HCT116 (cell line): ENCODE data around the gene NDRG3. TPM values are rescaled to one million over a fixed set of nuclear protein-coding genes. Genes with fewer than 3 reads are reported as not detected.

ENCODE experiments used
- ATAC-seq: fragments of 200-7000 bp; cut with Tn5 transposase; 2 replicates; pipeline ENCODE4 v1.9.1; 2020; ENCODE audit warnings: mild to moderate bottlenecking, moderate library complexity
- BruUV-seq: library from RNA; stranded (reverse); fragments of 400-500 nt; replicated peaks from 2 replicates; lab custom pipeline; 2021; lab: Mats Ljungman, UMichigan
- CTCF ChIA-PET: fragments of 300-600 bp; sonication (Branson Sonifier 250); formaldehyde crosslinking; loops from one replicate; lab custom pipeline; 2021; ENCODE audit warnings: antibody characterized with exemption; lab: Charles Lee
- POLR2A ChIA-PET: fragments of 300-600, 350-600 bp; sonication (Branson Sonifier 250); formaldehyde crosslinking; loops from one replicate; lab custom pipeline; 2021; ENCODE audit warnings: antibody characterized with exemption; lab: Charles Lee
- RAD21 ChIA-PET, 2 experiments: fragments of 300-600 bp; sonication (Branson Sonifier 250); formaldehyde crosslinking; loops; one replicate each; lab custom pipeline; 2023; ENCODE audit warnings: low total read pairs in 2 of 2; ENCODE audit not compliant: uncharacterized antibody in 2 of 2, unreplicated experiment in 2 of 2, low non-redundant PET in 1 of 2; lab: Charles Lee
- DNase-seq: peaks from one replicate; pipeline ENCODE4 v3.0.0-alpha.2; 2010; ENCODE audit warnings: low read depth, low spot score
- H2AFZ ChIP-seq: fragments of 200-600 bp; shearing (Covaris generic), sonication (generic); 2 replicates; pipeline ENCODE4 v1.6.1; 2017; ENCODE audit warnings: low read depth, mixed run types, mixed read lengths, antibody characterized with exemption, low read length; ENCODE audit not compliant: poor library complexity, severe bottlenecking
- H3K27ac ChIP-seq: 2 replicates; pipeline ENCODE4 v1.5.1; 2012; ENCODE audit warnings: low read depth, low read length
- H3K27me3 ChIP-seq: fragments of 200-600 bp; sonication (generic); 2 replicates; pipeline ENCODE4 v1.6.1; 2016; ENCODE audit warnings: mixed run types, low read length, mixed read lengths; ENCODE audit not compliant: insufficient read depth
- H3K36me3 ChIP-seq, 2 experiments: fragments of 200-500 bp in 1 of 2; fragments of 200-600 bp in 1 of 2; sonication (Bioruptor generic) in 1 of 2; sonication (generic) in 1 of 2; 2 replicates each; pipeline versions ENCODE4 v1.5.1 to v1.6.1; 2014 to 2016; ENCODE audit warnings: low read length in 2 of 2, inconsistent platforms in 1 of 2, mixed read lengths in 1 of 2, mixed run types in 1 of 2; ENCODE audit not compliant: insufficient read depth in 2 of 2, control insufficient read depth in 1 of 2
- H3K4me1 ChIP-seq, 2 experiments: fragments of 200-600 bp in 1 of 2; sonication (generic) in 1 of 2; 2 replicates each; pipeline versions ENCODE4 v1.5.1 to v1.6.1; 2012 to 2017; ENCODE audit warnings: low read length in 2 of 2, inconsistent platforms in 1 of 2, mild to moderate bottlenecking in 1 of 2, mixed read lengths in 1 of 2, mixed run types in 1 of 2, moderate library complexity in 1 of 2; ENCODE audit not compliant: insufficient read depth in 2 of 2, control insufficient read depth in 1 of 2
- H3K4me2 ChIP-seq: fragments of 200-600 bp; sonication (generic); 2 replicates; pipeline ENCODE4 v1.6.1; 2017; ENCODE audit warnings: mixed run types, low read length, mixed read lengths
- H3K4me3 ChIP-seq, 2 experiments: fragments of 200-600 bp in 1 of 2; sonication (generic) in 1 of 2; replicated peaks in 1 of 2; 2 replicates each; pipeline ENCODE4 v1.5.1; 2011 to 2016; ENCODE audit warnings: low read length in 2 of 2, control low read depth in 1 of 2, low read depth in 1 of 2, mild to moderate bottlenecking in 1 of 2, mixed read lengths in 1 of 2, mixed run types in 1 of 2
- H3K79me2 ChIP-seq: fragments of 200-600 bp; sonication (generic); 2 replicates; pipeline ENCODE4 v1.6.1; 2017; ENCODE audit warnings: mild to moderate bottlenecking, mixed run types, low read length, moderate library complexity, mixed read lengths; ENCODE audit not compliant: insufficient read depth
- H3K9ac ChIP-seq: fragments of 200-600 bp; sonication (generic); 2 replicates; pipeline ENCODE4 v1.6.1; 2016; ENCODE audit warnings: low read length, mixed read lengths
- H3K9me2 ChIP-seq: fragments of 200-600 bp; sonication (generic), shearing (Covaris generic); 2 replicates; pipeline ENCODE4 v1.6.1; 2017; ENCODE audit warnings: mixed run types, mild to moderate bottlenecking, moderate library complexity; ENCODE audit not compliant: insufficient read depth
- H3K9me3 ChIP-seq, 2 experiments: fragments of 200-500 bp in 1 of 2; fragments of 200-600 bp in 1 of 2; sonication (Bioruptor generic) in 1 of 2; sonication (generic) in 1 of 2; 2 replicates each; pipeline ENCODE4 v1.6.1; 2014 to 2017; ENCODE audit warnings: low read length in 2 of 2, mixed read lengths in 2 of 2, inconsistent platforms in 1 of 2, low read depth in 1 of 2, mild to moderate bottlenecking in 1 of 2, mixed run types in 1 of 2, moderate library complexity in 1 of 2; ENCODE audit not compliant: control insufficient read depth in 1 of 2, insufficient read depth in 1 of 2
- H4K20me1 ChIP-seq: fragments of 200-600 bp; sonication (generic), shearing (Covaris generic); 2 replicates; pipeline ENCODE4 v1.6.1; 2017; ENCODE audit warnings: mixed run types, mild to moderate bottlenecking, moderate library complexity; ENCODE audit not compliant: insufficient read depth
- ATF3 ChIP-seq: IDR thresholded peaks from 2 replicates; pipeline ENCODE4 v1.6.1; 2012
- CBX3 ChIP-seq: IDR thresholded peaks from 2 replicates; pipeline ENCODE4 v1.6.1; 2012; ENCODE audit warnings: low read depth
- CEBPB ChIP-seq: IDR thresholded peaks from 2 replicates; pipeline ENCODE4 v1.6.1; 2012; ENCODE audit warnings: low read depth
- ELF1 ChIP-seq: IDR thresholded peaks from 2 replicates; pipeline ENCODE4 v1.6.1; 2012; ENCODE audit warnings: low read depth, borderline replicate concordance
- FOSL1 ChIP-seq: IDR thresholded peaks from 2 replicates; pipeline ENCODE4 v1.6.1; 2012; ENCODE audit warnings: low read depth
- JUND ChIP-seq: IDR thresholded peaks from 2 replicates; pipeline ENCODE4 v1.6.1; 2012
- POLR2A ChIP-seq: IDR thresholded peaks from 2 replicates; pipeline ENCODE4 v1.7.0; 2011; ENCODE audit warnings: borderline replicate concordance; ENCODE audit not compliant: insufficient read depth, insufficient read length; ENCODE audit errors: extremely low read depth
- RAD21 ChIP-seq: IDR thresholded peaks from 2 replicates; pipeline ENCODE4 v1.6.1; 2012; ENCODE audit warnings: low read depth, mild to moderate bottlenecking
- SP1 ChIP-seq: IDR thresholded peaks from 2 replicates; pipeline ENCODE4 v1.6.1; 2012; ENCODE audit warnings: low read depth
- SRF ChIP-seq: IDR thresholded peaks from 2 replicates; pipeline ENCODE4 v1.6.1; 2012; ENCODE audit warnings: low read depth
- TCF7L2 ChIP-seq: IDR thresholded peaks from 2 replicates; pipeline ENCODE4 v1.7.0; 2011; ENCODE audit warnings: borderline replicate concordance, inconsistent platforms; ENCODE audit not compliant: insufficient read depth, insufficient read length; ENCODE audit errors: extremely low read depth
- ZFX ChIP-seq: fragments of 450-650 bp; IDR thresholded peaks from 2 replicates; pipeline ENCODE4 v1.6.1; 2017
- ZNF274 ChIP-seq: fragments of 200-500 bp; sonication (Bioruptor generic); IDR thresholded peaks from 2 replicates; pipeline ENCODE4 v1.6.1; 2014; ENCODE audit warnings: mild to moderate bottlenecking, low read depth, low read length, inconsistent platforms
- intact Hi-C: fragments of 100-400 bp; cut with micrococcal nuclease; formaldehyde crosslinking; loops from 2 replicates; pipeline ENCODE4 v1.10.0; 2022
- total RNA-seq: library from RNA; stranded (reverse); gene quantifications from one replicate; pipeline ENCODE4 v1.2.1, GENCODE V29; 2021; ENCODE audit not compliant: unreplicated experiment

Gene NDRG3
- total RNA-seq, 1 experiment from 2014 or later: 29.3 TPM

GRCh38 chr20:36761125-36761524 lies 15.2 kb upstream of the NDRG3 start:
- Histone ChIP-seq H3K9me2 (no peaks in the 10 kb centered on the region), H3K4me3 (no peak overlapping the region), H3K36me3 (peaks cover 12 to 16% of the 10 kb centered on the region in 2 experiments), H2AFZ (no peak overlapping the region), H3K27me3 (no peaks in the 10 kb centered on the region), H3K4me1 (no peaks in the 10 kb centered on the region), H3K4me2 (no peak overlapping the region), H3K27ac (no peak overlapping the region), H4K20me1 (no peaks in the 10 kb centered on the region), H3K9ac (no peak overlapping the region), H3K79me2 (no peaks in the 10 kb centered on the region), H3K9me3 (no peaks in the 10 kb centered on the region)
- CTCF ChIA-PET: interaction anchor here (0.7 kb wide), 1 partner anchor 156 kb away, joined by 3 read pairs; no protein-coding TSS in a partner anchor
- intact Hi-C loops: no loop called here
- no peak for DNase-seq
- no TSS peak for BruUV-seq
- RAD21 ChIA-PET: no interaction called here
- TF ChIP-seq ZNF274: no peak
- TF ChIP-seq ELF1: no peak
- no peak for TF ChIP-seq TCF7L2
- TF ChIP-seq CEBPB: no peak
- TF ChIP-seq RAD21: no peak
- no peak for TF ChIP-seq CBX3
- no peak for TF ChIP-seq FOSL1
- no peak for TF ChIP-seq JUND
- no peak for TF ChIP-seq POLR2A
- no peak for TF ChIP-seq SRF
- no peak for ATAC-seq
- POLR2A ChIA-PET: no interaction called here

- Histone ChIP-seq H3K9me2 (no peaks in the 10 kb centered on the region), H3K9ac (no peak overlapping the region), H3K27me3 (no peaks in the 10 kb centered on the region), H3K36me3 (peaks cover 12 to 16% of the 10 kb centered on the region in 2 experiments), H3K4me3 (no peak overlapping the region), H3K9me3 (no peaks in the 10 kb centered on the region), H3K27ac (no peak overlapping the region), H3K4me2 (no peak overlapping the region), H2AFZ (no peak overlapping the region), H3K79me2 (no peaks in the 10 kb centered on the region), H4K20me1 (no peaks in the 10 kb centered on the region), H3K4me1 (no peaks in the 10 kb centered on the region)
- POLR2A ChIA-PET: no interaction called here
- RAD21 ChIA-PET: no interaction called here
- ATAC-seq: no peak
- CTCF ChIA-PET: no interaction called here
- no peak for DNase-seq
- TF ChIP-seq ATF3: no peak
- no peak for TF ChIP-seq SP1
- no peak for TF ChIP-seq ZFX
- TF ChIP-seq CEBPB: no peak
- no peak for TF ChIP-seq POLR2A
- intact Hi-C loops: no loop called here
- BruUV-seq: no TSS peak
Observed at GRCh38 chr20:36760647-36761046, 14.8 kb upstream of the NDRG3 start.
